Bone marrow (tissue), 2 donors: ENCODE data around the gene MED13.
"Not testable (repeated sequence)": the region's sequence is repeated elsewhere in the genome, so short reads cannot be mapped to it uniquely, and the experiment has no call there.

Experiments used
- DNase-seq, 2 donors: peaks; one replicate each; lab custom pipeline; 2025; lab: John Stamatoyannopoulos, UW

The MED13 gene

GRCh38 chr17:62086737-62087136, 21.7 kb upstream of the MED13 start:
- no peak for DNase-seq

- DNase-seq = no peak
These were observed 20.7 kb upstream of the MED13 start for GRCh38 chr17:62085511-62086408.

- DNase-seq = no peak
These were observed 19.5 kb upstream of the MED13 start for GRCh38 chr17:62084585-62084984.

- DNase-seq = no peak
These were observed 18.6 kb upstream of the MED13 start for GRCh38 chr17:62083651-62084050.

GRCh38 chr17:62080647-62081046, 15.6 kb upstream of the MED13 start:
- DNase-seq = no peak

- DNase-seq = no peak
These were observed 12.9 kb upstream of the MED13 start for GRCh38 chr17:62078009-62078408.

- DNase-seq = no peak
These were observed 12.0 kb upstream of the MED13 start for GRCh38 chr17:62076864-62077788.

GRCh38 chr17:62075308-62075815, 10.3 kb upstream of the MED13 start:
- DNase-seq = no peak

- DNase-seq = no peak
These were observed 8.9 kb upstream of the MED13 start for GRCh38 chr17:62073993-62074392.

- DNase-seq = not testable (repeated sequence)
These were observed 7.8 kb upstream of the MED13 start for GRCh38 chr17:62072855-62073254.

GRCh38 chr17:62070900-62071299, 5.8 kb upstream of the MED13 start:
- no peak for DNase-seq

GRCh38 chr17:62067165-62068145, 2.4 kb upstream of the MED13 start:
- no peak for DNase-seq

- DNase-seq = peak; percentile 84 to 95
These were observed 762 bp upstream of the MED13 start for GRCh38 chr17:62065611-62066468.

GRCh38 chr17:62064029-62064790, 868 bp downstream of the MED13 start:
- DNase-seq = peak in 1 of 2 donors; percentile 35

- no peak for DNase-seq
These were observed 2.1 kb downstream of the MED13 start for GRCh38 chr17:62062944-62063343.

GRCh38 chr17:62062302-62062701, 2.8 kb downstream of the MED13 start:
- no peak for DNase-seq

- DNase-seq = no peak
These were observed 5.7 kb downstream of the MED13 start for GRCh38 chr17:62059414-62059813.

GRCh38 chr17:62058611-62059010, 6.5 kb downstream of the MED13 start:
- no peak for DNase-seq

GRCh38 chr17:62057696-62058095, 7.4 kb downstream of the MED13 start:
- DNase-seq = no peak
